Activated CD8-positive, alpha-beta memory T cell treated with anti-CD3 and anti-CD28 coated beads, Interleukin-2, amount 50 U/mL, for 1 hour (primary cell): ENCODE data around the gene DGKI.

Experiments
- DNase-seq: peaks from one replicate; pipeline ENCODE4 v3.0.0-alpha.2; 2020; ENCODE audit errors: extremely low read depth

DGKI gene

DNA sequence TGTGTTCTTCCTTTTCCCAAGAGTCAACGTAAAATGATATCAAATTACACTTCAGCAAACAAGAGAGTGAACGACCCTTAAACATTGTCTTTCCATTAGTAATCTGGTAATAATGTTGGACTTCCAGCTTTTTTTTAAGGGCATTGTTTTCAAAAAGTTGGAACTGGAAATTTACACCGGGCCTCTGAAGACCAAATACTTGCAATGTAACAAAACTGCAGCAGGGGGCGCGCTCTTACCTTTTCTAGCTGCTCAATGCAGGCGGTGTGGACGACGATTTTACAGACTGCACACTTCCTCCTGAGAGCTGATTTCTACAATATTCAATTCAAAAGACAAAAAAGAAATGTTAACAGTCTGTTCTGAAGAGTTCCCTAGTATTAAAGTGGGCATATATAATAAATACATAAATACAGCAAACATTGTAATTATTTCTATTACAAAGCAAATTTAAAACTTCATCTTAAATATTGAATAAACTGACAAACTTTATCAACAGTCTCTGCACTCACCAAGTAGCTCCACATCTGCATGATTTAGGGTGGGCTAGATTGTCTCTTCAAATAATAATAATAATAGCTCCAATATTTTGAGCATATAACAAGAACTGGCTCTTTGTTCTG is 190.4 kb downstream of the DGKI start:
- DNase-seq, result no peak

DNA sequence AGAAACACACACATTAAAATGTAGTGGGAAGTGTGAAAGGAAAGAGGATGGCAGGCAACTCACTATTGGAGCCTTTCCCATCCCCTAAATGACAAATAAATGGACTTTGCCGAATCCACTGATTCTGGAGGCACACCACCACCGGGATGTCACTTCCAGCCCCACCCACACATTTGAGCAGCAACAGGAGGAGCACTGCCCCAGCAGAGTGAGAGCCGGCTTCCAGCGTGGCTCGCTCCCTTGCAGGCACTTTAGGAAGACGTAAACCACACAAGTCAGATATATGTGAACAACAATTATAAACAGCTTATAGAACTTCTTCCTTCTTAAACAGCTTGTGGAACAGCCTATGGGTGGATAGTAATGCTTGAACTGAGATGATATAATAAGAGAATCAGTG is 191.0 kb downstream of the DGKI start:
- DNase-seq, result no peak

GRCh38 chr7:137652721-137653120 is 194.1 kb downstream of the DGKI start:
- DNase-seq, result no peak

DNA sequence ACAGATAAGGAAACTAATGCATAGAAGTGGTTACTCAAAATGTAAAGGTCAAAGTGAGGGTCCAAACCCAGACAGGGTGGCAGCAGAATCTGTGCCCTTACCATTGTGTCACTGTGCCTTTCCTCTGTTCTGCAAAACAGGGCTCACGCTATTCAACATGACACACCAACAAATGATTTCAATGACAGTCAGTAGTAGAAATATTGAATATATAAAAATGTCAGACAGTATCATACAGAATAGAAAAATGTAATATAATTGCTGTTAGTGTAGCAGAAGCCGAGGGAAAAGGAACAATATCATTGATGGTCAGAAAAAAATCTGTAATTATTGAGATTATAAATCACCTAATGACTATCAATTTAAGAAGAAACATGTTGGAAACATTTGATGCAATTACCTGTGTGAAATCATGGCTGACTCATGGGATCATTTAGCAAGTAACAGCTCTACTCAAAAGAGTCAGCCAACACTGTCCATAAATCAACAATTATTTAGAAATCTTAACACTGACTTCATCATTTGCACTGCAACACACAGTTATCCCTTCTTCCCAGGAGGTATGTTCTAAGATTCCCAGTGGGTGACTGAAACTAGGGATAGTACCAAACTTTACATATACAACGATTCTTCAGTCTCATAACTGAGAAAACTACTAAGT is 198.7 kb downstream of the DGKI start:
- no peak for DNase-seq

DNA sequence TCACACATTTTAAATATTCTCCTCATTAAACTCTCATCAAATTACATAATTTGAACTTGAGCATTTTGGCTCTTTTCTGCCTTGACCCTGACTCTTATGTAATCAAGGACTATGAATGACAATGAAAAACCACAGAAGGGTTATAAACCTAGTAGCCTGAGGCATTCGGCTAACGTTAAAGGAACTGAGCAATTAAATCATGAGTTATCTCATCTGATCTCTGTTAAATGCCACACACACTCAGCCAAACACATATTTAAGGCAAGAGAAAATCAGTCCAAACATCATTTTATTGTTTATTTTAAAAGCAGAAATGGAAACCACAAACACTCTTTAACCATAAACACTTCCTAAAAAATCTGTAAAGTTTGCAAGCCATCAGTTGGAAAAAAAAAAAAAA is 204.3 kb downstream of the DGKI start:
- no peak for DNase-seq

GRCh38 chr7:137642031-137642430 is 204.7 kb downstream of the DGKI start:
- no peak for DNase-seq

- no peak for DNase-seq
Observed at GRCh38 chr7:137636376-137636775, 210.4 kb downstream of the DGKI start.

DNA sequence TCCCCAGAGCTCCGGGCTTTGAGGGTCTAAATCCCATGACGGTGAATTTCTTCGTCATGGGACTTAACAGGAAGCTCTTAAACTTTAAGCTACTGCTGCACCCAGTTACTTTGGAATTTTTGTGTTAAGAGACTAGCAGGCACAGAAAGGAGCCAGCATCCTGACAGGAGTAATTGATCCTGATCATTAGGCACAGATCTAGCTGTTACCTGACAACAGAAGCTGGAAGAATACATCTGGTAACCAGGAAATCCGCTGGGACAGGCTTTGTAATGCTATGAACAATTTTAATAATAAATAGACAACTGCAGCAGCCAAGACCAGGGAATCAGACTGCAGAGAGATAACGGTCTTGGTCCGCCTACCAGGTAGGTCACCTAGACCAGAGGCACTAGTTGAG is 210.9 kb downstream of the DGKI start:
- DNase-seq, result no peak

GRCh38 chr7:137635132-137635531 is 211.6 kb downstream of the DGKI start:
- DNase-seq, result no peak

DNA sequence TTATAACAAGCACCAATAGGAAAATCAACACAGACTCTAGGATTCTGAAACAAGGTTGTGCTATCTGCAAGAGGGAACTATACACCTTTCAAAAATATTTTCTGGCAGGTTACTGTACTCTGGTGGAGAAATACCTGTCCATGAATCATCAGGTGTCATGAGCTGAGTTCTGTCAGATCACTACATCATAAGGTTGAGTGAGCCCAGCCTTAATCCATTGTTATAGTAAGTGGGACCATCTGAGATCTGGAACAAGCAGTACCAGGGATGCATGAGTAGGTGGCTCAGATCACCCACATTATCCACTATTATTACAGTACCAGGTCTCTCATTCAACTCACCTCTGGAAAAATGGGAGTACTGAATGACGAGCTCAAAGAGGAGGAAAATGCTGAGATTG is 212.4 kb downstream of the DGKI start:
- DNase-seq, result no peak

DNA sequence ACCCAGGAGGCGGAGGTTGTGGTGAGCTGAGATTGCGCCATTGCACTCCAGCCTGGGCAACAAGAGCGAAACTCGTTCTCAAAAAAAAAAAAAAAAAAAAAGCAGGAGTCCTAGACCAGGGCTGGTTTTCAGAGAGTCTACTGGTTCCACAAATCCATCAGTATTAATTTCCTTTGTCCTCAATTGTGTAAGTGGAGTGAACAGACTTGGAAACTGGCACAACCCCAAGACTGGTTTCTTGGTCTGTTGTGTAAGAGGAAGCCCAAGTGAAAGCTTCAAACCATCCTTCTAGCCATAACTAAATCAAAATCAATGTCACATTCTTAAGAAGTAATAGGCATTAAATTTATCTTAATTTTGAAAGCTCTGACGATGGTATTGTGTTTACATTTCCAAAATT is 213.6 kb downstream of the DGKI start:
- no peak for DNase-seq

GRCh38 chr7:137628216-137628615 is 218.6 kb downstream of the DGKI start:
- DNase-seq, result no peak

DNA sequence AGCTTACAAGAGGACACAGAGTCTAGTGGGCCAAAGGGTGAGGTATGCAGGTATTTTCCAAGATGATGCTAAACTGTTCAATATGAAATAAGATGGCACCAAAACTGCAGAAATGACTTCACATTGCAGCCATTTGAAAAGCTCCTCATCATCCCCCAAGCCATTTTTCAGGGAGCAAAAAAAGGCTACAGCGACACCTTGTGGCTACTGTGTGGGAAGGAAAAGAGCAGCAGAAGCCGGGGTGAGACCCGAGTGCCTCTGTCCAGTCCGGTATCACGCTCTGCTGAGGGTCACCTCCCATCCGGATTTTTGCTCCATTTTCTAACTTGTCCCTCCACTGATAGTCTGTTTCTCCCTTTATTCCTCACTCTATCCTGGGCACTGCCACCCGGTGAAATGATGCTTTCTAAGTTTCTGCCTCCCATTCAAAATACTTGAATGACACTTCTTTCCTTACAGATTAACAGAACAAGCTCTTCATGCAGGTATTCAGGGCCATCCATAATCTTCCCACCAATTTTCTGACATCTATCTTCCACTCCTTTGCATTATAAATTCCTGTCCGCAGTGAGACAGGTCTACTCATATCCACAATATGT is 220.2 kb downstream of the DGKI start:
- DNase-seq, result no peak

DNA sequence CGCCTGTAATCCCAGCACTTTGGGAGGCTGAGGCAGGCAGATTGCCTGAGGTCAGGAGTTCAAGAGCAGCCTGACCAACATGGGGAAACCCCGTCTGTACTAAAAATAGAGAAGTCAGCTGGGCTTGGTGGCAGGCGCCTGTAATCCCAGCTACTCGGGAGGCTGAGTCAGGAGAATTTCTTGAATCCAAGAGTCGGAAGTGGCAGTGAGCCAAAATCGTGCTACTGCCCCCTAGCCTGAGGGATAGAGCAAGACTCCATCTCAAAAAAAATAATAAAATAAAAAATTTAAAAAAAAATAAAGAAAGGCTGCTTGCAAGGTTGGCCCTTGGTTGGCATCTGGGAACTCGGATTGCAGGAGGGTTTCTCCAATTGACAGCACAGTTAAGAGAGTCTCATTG is 221.6 kb downstream of the DGKI start:
- DNase-seq, result no peak

GRCh38 chr7:137619181-137619580 is 227.6 kb downstream of the DGKI start:
- no peak for DNase-seq

DNA sequence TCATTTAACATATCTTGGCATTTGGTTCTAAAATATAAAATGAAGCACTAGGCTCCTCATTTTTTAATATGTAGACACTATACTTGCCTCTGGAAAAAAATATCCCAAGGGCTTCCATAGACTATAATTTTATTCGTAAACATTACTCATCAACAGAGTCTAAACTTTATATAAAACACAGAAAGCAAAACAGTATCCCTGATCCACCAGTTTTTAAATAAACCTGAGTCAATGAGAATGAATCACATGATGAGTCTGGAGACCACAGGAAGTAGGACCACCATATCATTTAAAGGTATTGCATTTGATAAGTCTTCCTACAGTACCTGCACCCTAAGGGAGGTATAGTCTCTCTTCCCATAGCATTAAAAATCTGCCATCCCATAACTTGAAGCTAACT is 228.0 kb downstream of the DGKI start:
- DNase-seq, result no peak

DNA sequence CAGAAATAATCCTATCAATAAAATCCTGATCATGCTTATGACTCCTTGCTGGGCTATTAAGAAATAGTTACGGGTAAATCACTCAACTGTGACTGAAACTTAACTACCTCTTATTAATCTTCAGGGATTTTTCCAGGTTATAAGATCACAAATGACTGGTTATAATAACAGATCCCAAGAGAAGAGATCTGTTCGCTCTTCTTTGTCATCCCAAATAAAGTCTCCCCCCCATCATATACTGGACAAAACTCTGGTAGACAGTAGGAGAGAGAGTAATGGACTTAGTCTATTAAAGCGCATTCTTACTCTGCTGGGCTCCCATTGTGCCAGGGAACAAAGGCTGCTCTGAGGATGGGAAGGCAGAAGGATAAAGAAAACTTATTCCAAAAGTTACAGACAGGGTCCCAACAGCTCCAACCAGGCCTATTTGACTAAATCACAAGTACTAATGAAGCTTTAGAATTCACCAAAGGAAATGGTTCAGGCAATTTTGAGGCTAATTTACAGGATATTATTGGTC is 233.7 kb downstream of the DGKI start:
- no peak for DNase-seq

GRCh38 chr7:137611606-137612005 is 235.2 kb downstream of the DGKI start:
- DNase-seq, result no peak

DNA sequence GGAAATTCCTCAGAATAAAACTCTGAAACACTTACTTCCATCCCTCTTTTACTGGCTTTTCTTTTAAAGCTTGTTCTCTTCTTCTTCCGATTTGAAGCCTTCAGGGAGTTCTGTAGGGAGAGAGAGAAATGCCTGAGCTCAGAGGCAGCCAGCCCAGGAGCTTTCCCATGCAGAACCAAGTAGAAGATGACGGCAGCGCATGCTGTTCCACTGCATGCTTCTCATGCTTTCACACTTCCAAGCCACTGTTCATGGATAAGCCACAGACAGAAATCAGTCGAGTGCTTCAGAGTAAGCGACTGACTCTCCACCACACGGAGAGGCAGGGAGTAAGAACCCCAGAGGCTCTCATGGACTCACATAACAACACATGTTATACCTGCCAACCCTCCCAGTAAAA is 237.3 kb downstream of the DGKI start:
- no peak for DNase-seq

DNA sequence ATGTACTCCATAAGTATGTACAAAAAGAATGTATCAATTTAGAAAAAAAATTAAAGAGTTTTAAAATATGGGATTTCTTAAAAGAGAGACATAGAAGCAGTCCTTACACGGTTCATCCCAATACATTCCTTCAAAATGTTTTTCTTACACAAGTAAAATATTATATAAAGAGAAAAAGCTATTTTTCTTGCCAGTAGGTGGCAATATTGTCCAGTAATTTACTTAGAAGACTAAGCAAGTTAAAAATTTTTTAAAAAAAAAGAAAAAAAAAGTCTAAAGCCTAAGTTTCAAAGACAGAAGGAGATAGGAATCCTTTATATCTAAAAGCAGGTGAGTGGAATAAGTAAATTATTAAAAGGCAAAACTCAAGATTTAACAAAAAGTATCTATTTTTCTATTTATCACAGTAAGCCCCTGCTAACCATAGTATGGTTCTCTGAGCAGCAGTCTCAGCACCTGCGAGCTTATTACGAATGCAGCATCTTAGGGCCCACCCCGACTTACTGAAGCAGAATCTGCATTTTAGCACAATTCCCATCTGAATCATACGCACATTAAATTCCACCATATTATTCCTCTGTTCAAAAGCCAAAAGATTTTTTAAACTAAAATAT is 240.6 kb downstream of the DGKI start:
- no peak for DNase-seq

GRCh38 chr7:137603043-137603442 is 243.7 kb downstream of the DGKI start:
- DNase-seq, result no peak

DNA sequence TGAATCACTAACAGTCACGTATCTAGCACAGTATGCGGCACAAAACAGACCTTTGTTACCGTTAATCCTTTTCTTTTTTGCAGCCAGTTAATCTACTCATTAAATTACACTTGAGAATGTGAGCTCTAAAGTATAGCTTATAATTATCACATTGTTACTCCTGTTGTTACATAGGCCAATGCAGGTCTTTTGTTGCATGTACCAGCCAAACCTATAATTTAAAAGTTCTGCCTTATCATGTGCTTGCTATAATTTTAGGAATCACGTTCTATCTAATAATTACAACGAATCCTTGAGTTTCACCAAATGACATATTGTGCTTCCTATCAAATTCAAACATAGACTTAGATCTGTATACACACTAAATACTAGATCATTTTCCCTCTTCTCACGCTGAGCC is 245.1 kb downstream of the DGKI start:
- no peak for DNase-seq

GRCh38 chr7:137597856-137598255 is 248.9 kb downstream of the DGKI start:
- no peak for DNase-seq
